ENCODE measurements around the gene AGRN.

DNA sequence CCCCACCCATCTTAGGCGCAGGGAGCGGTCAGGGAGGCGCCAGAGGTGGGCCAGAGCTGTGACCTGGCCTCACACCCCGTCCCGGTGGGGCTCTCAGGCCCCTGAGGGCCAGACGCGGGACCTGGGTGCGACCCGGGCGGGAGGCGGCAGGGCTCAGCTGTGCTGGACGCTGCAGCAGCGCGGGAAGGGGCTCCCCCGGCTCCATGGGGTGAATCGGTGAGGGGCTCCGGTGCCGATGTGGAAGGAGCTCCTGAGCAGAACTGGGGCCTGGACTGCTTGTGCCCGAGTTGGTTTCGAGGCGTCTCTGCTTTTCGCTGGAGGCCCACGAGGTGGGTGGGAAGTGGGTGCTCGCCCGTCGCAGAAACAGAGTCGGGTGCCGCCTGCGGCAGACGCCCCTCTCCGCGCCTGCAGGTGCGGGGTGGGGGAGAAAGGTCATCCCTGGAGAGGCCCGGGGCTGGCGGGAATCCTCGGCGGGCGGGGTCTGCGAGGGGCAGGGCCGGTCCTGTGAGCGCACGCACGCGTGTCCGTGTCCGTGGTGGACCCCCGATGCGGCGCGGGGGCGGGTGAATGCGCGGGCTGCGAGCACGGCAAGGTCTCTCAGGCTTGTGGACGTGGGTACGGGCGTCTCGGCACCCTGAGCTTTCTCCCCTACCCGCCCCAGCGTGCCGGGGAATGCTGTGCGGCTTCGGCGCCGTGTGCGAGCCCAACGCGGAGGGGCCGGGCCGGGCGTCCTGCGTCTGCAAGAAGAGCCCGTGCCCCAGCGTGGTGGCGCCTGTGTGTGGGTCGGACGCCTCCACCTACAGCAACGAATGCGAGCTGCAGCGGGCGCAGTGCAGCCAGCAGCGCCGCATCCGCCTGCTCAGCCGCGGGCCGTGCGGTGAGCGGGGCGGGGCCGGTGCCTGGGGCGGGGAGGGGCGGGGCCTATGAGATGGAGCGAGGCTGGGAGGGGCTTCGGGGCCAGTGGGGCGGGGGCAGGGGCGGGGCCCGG is 20.4 kb downstream of the AGRN start:
- TF ChIP-seq EZH2 (IDR thresholded peaks at IDR 0.05; ENCODE audit: borderline replicate concordance, low read length), result no peak
- TF ChIP-seq, protein P1, sequence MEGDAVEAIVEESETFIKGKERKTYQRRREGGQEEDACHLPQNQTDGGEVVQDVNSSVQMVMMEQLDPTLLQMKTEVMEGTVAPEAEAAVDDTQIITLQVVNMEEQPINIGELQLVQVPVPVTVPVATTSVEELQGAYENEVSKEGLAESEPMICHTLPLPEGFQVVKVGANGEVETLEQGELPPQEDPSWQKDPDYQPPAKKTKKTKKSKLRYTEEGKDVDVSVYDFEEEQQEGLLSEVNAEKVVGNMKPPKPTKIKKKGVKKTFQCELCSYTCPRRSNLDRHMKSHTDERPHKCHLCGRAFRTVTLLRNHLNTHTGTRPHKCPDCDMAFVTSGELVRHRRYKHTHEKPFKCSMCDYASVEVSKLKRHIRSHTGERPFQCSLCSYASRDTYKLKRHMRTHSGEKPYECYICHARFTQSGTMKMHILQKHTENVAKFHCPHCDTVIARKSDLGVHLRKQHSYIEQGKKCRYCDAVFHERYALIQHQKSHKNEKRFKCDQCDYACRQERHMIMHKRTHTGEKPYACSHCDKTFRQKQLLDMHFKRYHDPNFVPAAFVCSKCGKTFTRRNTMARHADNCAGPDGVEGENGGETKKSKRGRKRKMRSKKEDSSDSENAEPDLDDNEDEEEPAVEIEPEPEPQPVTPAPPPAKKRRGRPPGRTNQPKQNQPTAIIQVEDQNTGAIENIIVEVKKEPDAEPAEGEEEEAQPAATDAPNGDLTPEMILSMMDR (conservative IDR thresholded peaks at IDR 0.05 in 1 of 2, IDR thresholded peaks at IDR 0.05 in 1 of 2; ENCODE audit: extremely low read depth in 1 of 2, insufficient read depth in 1 of 2, low read depth in 1 of 2, low read length in 2 of 2), result no peak

Measured in mammary epithelial cell (primary cell).